Smooth muscle cell of the brain vasculature (primary cell): ENCODE data around the gene CEP85.
"Not testable (repeated sequence)": the region's sequence is repeated elsewhere in the genome, so short reads cannot be mapped to it uniquely, and the experiment has no call there.

Experiments used
- DNase-seq: peaks from one replicate; pipeline ENCODE4 v3.0.0-alpha.2; 2012; ENCODE audit warnings: low read depth, low spot score

The CEP85 gene

DNA sequence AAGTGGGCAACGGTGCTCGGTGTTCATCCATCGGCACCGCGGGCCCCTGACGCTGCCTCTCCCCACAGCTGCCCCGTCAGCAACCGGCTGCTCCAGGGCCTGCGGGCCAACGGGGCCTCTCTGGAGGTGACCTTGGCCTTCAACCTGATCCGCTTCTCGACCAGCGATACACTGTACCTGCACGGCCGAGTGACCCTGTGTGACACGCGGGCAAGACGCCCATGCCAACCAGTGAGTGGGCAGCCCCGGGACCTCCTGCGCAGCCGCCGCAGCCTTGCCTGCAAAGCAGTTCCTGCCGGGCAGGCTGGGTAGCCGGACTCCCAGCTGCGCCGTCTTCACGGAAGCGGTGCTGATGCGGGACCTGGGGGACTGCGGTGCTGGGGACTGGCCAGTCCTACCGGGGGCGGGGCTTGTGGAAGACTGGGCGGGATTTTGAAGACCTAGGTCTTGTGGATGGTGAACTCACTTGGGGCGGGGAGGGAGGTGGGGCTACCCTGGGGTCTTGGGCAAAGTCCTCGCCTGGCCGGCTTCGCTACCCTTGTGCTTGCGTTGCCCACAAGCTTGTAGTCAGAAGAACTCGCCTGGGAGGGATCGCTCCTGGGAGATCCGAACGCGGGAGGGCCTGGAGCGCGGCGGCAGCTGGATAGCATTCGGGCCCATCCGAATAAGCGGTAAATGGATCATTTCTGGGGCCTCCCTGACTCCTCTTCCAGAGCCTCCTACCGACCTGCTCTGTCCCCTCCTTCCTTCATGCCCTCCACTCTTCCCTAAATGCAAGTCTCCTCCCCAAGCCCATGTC, 8.8 kb upstream of the CEP85 start:
- DNase-seq = no peak

DNA sequence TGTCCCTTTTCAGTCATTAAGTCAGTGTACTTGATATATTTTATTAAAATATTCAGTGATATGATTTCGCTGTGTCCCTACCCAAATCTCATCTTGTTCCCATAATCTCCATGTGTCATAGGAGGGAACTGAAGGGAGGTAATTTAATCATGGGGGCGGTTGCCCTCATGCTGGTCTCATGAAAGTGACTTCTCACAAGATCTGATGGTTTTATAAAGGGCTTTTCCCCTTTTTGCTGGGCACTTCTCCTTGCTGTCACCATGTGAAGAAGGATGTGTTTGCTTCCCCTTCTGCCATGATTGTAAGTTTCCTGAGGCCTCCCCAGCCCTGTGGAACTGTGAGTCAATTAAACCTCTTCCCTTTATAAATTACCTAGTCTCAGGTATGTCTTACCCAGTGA, 3.3 kb upstream of the CEP85 start:
- not testable (repeated sequence) for DNase-seq

DNA sequence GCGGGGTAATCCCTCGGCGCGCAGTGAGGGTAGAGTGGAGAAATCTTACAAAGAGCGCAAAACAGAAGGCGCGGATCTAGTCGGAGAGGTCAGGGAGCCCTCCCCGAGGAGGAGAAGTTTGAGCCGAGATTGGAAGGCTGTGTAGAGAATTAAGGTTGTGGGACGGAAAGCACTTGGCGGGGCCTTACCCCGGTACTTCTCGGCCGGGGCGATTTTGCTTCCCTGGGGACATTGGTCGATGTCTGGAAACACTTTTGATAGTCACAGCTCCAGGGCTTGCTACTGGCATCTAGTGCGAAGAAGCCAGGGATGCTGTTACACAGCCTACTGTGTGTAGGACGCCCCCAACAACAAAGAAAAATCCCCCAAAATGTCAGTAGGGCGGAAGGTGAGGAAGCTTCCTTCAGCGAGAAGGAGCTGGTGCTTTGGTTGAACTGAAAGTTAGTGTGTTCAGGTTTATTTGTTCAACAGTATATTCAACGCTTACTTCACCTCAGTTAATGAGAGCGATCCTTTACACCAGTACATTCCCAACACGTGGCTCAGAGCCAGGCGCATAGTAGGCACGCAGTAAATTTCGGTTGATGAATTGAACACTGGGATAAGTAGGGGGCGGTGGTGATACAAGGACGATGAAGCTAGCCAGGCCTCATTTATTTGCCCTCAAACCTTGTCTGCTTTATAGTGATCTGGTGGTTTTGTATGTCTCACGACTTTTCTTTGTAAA, 807 bp downstream of the CEP85 start:
- DNase-seq = no peak

DNA sequence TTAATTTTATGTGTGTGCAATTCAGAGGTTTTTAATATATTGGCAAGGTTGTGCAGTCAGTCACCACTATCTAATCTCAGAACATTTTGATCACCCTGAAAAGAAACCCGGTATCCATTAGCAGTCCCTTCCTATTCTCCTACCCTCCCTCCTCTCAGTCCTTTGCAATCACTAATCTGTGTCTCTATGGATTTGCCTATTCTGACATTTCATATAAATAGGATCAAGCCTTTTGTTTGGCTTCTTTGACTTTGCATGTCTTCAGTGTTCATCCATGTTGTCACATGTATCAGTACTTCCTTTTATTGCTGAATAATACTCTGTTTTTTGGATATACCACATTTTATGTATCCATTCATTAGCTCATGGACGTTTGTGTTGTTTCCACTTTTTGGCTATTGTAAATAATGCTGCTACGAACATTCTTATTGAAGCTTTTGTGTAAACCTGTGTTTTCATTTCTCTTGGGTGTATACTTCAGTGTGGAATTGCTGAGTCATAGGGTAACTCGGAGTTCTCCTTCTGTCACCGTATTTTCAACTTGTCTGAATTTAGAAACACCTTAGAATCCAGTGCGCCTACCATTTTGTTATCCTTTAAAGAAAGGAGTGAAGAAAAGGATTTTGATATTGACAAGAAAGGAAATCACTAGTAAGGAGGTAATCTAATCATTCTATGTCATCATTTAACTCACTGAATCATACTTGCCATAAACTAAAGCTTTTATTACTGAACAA, 3.4 kb downstream of the CEP85 start:
- no peak for DNase-seq

DNA sequence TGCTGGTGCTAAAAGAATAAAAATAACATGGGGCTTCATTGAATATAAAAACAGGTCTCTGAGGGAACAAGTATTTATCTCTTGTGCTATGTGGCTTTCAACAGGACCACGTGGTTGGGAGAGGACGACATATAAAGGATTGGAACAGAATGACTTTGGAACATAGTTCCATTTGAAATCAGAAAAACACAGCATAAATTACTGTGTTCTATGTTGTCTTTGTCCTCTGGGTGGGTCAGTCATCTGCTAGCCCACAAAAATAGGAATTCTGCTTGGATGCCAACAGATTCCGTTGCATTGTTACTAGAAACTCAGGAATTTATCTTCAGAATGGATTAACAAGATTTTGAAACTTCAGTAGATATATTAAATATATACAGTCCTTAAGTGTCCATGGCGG, 5.9 kb downstream of the CEP85 start:
- DNase-seq = no peak

DNA sequence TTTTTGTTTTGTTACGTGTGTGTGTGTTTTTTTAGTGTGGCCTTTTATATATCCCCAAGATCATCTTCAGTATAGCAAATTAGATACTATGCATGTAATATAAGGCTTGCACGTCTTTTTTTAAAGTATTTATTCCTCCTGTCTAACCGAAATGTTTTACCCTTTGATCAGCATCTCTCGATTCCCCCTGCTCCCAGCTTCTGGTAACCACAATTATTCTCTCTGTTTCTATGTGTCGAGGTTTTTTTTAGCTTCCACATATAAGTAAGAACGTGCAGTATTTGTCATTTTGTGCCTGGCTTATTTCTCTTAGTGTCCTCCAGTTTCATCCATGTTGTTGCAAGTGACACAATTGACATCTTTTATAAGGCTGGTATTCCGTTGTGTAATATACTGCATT, 18.7 kb downstream of the CEP85 start:
- DNase-seq = no peak

DNA sequence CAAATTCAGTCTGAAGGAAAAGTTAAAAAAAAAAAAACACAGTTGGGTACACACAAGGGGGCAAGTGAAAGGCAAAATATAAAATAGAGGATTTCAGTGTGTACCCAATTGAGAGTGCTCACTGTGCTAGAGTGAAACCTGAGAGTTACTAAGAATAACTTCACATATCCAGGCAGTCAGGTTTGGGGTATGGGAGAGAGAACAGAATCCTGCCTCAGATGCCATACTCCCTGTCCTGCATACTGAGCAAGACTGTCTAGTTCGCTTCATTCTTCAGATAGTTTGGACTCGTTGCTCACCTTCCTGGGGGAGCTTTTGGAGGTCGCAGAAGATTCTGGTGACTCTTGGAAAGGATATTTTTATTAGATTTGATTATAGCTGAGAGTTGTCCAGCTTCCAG, 20.4 kb downstream of the CEP85 start:
- no peak for DNase-seq

DNA sequence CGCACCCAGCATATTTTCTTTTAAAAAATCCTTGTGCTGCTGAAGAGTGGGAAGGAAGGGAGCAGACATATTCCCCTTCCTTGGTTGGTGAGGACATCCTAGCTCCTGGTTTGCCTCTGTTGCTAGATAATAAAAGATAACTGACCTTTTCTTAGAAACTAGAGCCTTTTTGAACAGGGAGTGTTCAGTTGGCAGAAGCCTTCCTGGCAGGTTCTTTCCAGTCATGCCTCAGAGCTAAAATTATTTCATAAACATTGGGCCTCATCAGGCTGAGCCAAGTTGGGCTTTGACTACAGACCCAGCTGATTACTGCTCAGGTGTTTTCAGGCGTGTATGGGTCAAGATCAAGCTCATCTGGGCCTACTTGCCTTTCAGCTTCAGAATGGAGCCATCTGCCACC, 23.2 kb downstream of the CEP85 start:
- no peak for DNase-seq

DNA sequence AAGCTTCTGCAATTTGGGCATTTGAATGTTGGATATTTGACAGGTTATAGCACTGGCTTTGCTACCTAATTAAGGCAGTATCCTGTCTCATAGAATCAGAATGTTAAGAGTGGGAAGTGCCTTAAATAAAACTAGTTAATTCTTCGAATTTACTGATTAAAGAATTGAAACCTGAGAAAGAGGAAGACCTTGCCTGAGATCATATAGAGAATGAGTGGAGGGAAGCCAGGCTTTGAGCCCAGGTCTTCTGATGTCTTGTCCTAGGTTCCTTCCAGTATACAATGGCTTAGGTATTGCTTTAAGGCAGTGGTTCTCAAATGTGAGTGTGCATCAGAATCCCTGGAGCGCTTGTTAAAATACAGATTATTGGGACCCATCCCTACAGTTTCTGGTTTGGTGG, 25.0 kb downstream of the CEP85 start:
- DNase-seq = no peak

DNA sequence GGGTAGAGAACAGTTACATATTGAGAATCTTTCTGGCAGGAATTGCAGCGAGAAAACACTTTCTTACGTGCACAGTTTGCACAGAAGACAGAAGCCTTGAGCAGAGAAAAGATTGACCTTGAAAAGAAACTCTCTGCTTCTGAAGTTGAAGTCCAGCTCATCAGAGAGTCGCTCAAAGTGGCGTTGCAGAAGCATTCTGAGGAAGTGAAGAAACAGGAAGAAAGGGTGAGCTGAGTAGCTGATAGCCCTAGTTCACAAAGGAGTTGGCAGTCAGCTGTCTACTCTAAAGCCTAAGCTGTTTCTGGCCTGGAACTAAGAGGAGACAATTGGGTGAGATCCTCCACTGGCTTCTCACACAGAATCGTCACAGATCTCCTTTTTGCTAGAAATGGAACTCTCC, 25.6 kb downstream of the CEP85 start:
- no peak for DNase-seq

DNA sequence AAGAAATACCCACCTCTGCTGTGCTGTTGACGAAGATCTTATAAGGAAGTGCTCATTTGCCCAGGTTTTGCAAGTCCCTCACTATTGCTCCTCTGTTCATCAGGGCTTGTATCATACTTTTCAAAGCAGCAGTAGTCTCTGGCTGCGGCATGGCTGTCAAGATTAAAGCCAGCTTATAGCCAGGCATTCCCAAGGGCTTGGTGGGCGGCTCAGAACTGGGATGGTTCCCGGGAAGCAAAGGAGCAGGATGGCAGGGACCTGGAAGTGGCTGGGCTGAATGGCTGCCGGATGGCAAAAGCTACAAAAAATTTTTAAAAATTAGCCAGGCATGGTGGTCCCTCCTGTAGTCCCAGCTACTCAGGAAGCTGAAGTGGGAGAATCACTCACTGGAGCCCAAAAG, 29.2 kb downstream of the CEP85 start:
- DNase-seq = no peak

DNA sequence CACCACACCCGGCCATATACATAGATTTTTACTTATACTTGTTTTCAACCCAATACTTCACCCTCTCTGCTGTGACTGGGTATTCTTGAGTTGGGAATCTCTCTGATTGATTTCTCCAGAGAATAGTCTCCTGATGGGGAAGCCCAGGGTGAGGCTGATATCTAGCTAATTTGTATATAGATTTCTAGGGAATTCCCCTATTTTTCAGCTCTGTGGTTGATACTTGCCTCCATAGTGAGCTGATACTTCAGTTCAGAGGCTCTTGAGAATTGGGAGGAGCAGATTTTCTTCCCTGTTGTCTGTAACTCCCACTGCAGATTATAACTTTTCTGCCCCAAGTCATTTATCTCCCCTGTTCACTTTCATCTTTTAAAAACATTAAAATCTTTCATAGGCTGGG, 31.4 kb downstream of the CEP85 start:
- DNase-seq = no peak

DNA sequence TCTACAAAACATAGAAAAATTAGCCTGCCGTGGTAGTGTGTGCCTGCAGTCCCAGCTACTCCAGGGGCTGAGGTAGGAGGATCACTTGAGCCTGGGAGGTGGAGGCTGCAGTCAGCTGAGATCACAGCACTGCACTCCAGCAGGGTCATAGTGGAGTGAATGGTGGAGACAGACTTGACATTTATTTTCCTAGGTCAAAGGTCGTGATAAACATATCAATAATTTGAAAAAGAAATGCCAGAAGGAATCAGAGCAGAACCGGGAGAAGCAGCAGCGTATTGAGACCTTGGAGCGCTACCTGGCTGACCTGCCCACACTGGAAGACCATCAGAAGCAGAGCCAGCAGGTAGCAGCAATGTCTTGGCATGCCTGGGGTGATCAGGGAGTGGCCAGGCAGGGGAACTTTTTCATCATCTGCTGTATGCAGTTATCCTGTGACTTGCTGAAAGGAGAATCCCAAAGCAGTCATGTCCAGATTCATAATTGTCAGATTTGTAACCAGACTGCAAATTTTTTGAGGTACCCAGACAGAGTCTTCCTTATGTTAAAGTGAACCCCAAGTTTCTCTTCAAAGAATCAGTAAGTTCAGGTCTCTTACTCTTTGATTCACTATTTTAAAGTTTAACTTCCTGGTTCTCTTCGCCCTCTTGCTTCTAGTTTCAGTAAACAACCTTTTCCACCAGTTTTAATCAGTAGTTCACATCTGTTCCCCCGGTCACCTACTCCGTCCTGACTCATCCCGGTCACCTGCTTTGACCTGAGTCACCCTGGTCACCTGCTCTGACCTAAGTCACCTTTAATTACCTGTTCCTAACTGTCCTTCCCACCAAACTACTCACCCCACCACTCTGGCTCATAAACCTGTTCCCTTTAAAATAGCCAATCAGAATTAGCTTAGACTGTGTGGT, 34.5 kb downstream of the CEP85 start:
- no peak for DNase-seq

DNA sequence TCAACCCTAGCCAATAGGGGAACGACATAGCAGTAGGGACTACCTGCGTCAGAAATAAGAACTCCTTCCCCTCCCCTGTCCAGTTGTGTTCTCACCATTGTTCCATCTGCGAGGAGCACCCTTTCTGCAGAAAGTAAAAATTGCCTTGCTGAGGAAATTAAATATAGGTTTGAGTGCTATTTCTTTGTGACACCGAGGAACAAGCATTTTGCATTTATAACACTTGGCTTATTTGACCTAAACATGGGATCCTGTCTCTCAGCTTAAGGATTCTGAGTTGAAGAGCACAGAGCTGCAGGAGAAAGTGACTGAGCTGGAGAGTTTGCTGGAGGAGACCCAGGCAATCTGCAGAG, 35.2 kb downstream of the CEP85 start:
- DNase-seq = no peak

DNA sequence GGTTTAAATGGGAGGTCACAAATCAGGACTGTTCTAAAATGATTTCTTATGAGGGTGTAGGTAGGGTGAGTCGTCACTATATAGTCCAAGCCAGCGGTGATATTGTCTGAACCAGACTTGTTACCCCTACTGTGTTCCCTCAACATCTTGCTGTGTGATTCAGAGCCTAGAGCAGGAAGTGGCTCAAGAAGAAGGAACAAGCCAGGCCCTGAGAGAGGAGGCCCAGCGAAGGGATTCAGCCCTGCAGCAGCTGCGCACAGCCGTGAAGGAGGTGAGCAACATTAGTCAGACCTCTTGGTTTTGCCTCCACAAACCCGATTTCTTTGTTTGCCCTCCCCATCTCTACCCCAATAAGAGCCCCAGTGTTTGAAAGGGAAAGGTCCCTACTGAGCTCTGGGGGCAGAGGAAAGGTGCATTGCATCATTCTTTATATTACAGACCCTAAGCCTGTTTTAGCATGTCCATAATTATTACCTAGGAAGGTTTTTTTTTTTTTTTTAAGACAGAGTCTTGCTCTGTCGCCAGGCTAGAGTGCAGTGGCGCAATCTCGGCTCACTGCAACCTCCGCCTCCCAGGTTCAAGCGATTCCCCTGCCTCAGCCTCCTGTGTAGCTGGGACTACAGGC, 40.9 kb downstream of the CEP85 start:
- no peak for DNase-seq

DNA sequence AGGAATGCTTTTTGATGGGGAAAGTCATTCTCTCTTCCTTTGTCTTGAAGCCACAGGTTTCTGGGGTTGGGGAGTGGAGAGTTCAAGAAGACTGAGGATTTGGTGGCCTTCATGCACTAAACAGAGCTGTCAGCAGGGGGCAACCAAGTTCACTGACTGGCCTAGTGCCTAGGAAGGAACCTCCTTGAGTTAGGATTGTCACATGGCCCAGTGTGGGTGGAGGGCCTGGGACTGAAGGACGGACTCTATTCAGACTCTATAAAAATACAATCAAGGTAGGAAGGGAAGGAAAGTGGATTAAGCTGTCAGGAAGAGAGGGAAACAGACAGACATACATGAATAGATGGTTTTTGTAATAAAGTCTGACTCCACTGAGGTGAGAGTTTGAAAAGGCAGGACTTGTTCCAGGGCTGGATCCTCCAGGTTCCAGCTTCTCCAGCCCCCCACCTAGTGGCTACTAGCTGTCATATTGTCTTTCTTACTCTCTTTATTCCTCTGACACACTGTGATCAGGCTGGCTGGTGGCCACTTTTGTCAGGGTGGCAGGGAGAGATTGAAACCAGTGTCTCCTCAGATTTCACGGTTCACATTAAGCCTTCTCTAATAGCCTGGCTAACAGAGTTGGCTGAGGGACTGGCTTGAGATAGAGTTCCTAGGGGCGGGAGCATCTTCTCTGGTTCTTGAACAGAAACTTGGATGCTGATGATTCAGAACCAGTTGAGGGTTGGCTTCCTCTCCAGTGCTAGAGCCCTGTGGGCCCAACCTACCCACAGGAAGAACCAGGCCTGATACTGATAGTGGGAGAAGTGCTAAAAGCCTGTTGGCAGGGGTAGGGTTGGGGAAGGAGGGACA, 41.8 kb downstream of the CEP85 start:
- DNase-seq = peak; percentile 73

DNA sequence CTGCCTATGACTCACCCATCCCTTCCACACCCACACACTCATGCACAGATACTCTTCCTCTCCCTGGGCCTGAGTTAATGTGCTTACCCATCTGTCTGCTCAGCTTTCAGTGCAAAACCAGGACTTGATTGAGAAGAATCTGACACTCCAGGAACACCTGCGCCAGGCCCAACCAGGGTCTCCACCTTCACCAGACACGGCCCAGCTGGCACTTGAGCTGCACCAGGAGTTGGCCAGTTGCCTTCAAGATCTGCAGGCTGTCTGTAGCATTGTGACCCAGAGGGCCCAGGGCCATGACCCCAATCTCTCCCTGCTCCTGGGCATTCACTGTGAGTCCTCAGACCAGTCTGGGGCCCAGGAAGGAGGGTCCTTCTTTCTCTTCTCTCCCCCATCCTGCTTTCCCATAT, 42.4 kb downstream of the CEP85 start:
- no peak for DNase-seq

DNA sequence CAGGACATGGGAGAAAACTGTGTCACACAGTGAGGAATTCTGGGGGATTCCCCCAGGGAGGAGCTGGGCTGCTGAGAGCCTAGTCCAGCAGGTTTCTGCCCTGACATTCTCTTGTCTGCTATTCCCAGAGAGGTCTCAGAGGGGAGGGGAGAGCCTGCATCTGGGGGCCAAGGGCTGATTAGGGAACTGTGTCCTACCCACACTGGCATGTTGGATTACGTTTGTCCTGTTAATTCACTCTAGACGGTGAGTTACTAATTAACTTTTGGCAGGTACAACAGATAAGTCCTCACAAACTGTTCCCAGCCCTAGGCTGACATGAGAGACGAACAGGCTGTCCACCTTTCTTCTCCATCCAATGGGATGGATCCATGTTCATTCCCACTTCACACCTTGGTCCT, 43.3 kb downstream of the CEP85 start:
- DNase-seq = no peak

DNA sequence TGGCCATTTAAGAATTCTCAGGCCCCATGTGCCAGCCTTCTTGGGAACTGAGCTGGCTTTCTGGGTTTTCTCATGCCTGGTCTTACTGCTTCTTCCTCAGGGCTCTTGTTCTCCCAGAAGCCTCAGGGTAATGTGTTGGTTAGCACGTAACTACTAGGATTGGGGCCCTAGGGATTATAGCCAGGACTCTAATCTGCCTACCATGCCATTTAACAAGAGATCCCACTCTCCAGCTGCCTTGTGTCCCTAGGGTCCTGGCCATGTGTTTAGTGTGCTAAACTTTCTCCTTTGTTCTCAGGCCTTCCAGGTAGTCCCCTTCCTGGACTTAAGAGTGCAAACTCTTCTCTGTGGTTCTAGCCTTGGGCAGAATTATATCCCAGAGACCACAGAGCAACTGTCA, 43.7 kb downstream of the CEP85 start:
- no peak for DNase-seq

DNA sequence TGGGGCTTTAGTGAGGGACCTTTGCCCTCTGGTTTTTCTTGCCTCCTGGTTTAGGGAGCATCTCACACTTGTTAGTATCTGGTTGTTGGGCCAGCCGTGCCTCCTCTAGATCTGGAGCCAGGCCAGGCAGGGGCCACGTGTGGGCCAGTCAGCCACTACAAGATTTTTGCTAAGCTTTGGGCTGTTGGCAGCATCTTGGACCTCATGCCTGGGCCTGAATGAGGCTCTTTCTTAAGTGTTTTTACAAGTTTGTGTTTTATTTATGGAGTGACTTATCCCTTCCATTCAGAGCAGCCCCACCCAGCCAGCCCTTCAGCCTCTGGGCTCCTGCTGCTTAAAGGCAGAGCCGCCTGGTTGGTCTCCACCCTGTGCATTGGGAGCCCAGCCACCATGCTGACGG, 44.3 kb downstream of the CEP85 start:
- DNase-seq = peak; percentile 54
